SK-N-SH treated with all-trans-retinoic acid at 6 μM for 48 hours (cell line): ENCODE measurements around the gene ECE1.
A peak's percentile ranks its signal among the peaks of the same experiment; 100 is the strongest.
"Not testable (repeated sequence)": the region's sequence is repeated elsewhere in the genome, so short reads cannot be mapped to it uniquely, and the experiment has no call there.

ENCODE experiments used
- ATAC-seq: fragments of 200-7000 bp; cut with Tn5 transposase; 3 replicates; pipeline ENCODE4 v1.9.1; 2020; ENCODE audit warnings: mild to moderate bottlenecking, moderate library complexity
- ESRRG ChIP-seq: fragments of 250-450 bp; sonication (Bioruptor Pico); IDR thresholded peaks from 2 replicates; pipeline ENCODE4 v1.6.1; 2021; ENCODE audit warnings: mild to moderate bottlenecking
- GLIS3 ChIP-seq: fragments of 250-450 bp; sonication (Bioruptor Pico); IDR thresholded peaks from 2 replicates; pipeline ENCODE4 v1.5.0; 2020; ENCODE audit warnings: mild to moderate bottlenecking, moderate library complexity
- OSR1 ChIP-seq: fragments of 250-450 bp; sonication (Bioruptor Pico); IDR thresholded peaks from 2 replicates; pipeline ENCODE4 v1.8.0; 2022; ENCODE audit warnings: moderate library complexity, mild to moderate bottlenecking, inconsistent platforms
- PPARA ChIP-seq: fragments of 250-450 bp; sonication (Bioruptor Pico); IDR thresholded peaks from 2 replicates; pipeline ENCODE4 v1.5.0; 2020; ENCODE audit warnings: mild to moderate bottlenecking, borderline replicate concordance
- SNAI2 ChIP-seq: fragments of 250-450 bp; sonication (Bioruptor Pico); IDR thresholded peaks from 2 replicates; pipeline ENCODE4 v1.5.0; 2020; ENCODE audit warnings: mild to moderate bottlenecking, moderate library complexity
- TCF4 ChIP-seq: fragments of 250-450 bp; sonication (Bioruptor Pico); IDR thresholded peaks from 2 replicates; pipeline ENCODE4 v1.8.0; 2021; ENCODE audit warnings: mild to moderate bottlenecking, moderate library complexity, borderline replicate concordance
- ZC3H10 ChIP-seq: fragments of 250-450 bp; sonication (Bioruptor Pico); IDR thresholded peaks from 2 replicates; pipeline ENCODE4 v1.5.1; 2021; ENCODE audit warnings: mild to moderate bottlenecking, moderate library complexity
- ZFP3 ChIP-seq: fragments of 250-450 bp; sonication (Bioruptor Pico); IDR thresholded peaks from 2 replicates; pipeline ENCODE4 v1.5.0; 2020; ENCODE audit warnings: mild to moderate bottlenecking, moderate library complexity
- ZNF565 ChIP-seq: fragments of 450-650 bp; formaldehyde crosslinking; conservative IDR thresholded peaks from 2 replicates; pipeline ENCODE4 v1.5.0; 2020; ENCODE audit warnings: low read depth, mild to moderate bottlenecking, moderate library complexity
- TF ChIP-seq, protein P1 (sequence below): fragments of 250-450 bp; sonication (Bioruptor Pico); IDR thresholded peaks from 2 replicates; pipeline ENCODE4 v1.5.1; 2020; ENCODE audit warnings: low read depth, mild to moderate bottlenecking, moderate library complexity
- TF ChIP-seq, protein P2 (sequence below): fragments of 250-450 bp; sonication (Bioruptor Pico); IDR thresholded peaks from 2 replicates; pipeline ENCODE4 v1.8.0; 2021; ENCODE audit warnings: low read depth, mild to moderate bottlenecking, moderate library complexity, borderline replicate concordance
- TF ChIP-seq, protein P3 (sequence below): fragments of 250-450 bp; sonication (Bioruptor Pico); IDR thresholded peaks from 2 replicates; pipeline ENCODE4 v1.5.0; 2020; ENCODE audit warnings: mild to moderate bottlenecking, moderate library complexity
- TF ChIP-seq, protein P4 (sequence below): fragments of 250-450 bp; sonication (Bioruptor Pico); IDR thresholded peaks from 2 replicates; pipeline ENCODE4 v1.8.0; 2020; ENCODE audit warnings: mild to moderate bottlenecking, moderate library complexity, borderline replicate concordance
- TF ChIP-seq, protein P5 (sequence below): fragments of 250-450 bp; sonication (Bioruptor Pico); IDR thresholded peaks from 2 replicates; pipeline ENCODE4 v1.5.1; 2021; ENCODE audit warnings: mild to moderate bottlenecking, moderate library complexity

The ECE1 gene

DNA sequence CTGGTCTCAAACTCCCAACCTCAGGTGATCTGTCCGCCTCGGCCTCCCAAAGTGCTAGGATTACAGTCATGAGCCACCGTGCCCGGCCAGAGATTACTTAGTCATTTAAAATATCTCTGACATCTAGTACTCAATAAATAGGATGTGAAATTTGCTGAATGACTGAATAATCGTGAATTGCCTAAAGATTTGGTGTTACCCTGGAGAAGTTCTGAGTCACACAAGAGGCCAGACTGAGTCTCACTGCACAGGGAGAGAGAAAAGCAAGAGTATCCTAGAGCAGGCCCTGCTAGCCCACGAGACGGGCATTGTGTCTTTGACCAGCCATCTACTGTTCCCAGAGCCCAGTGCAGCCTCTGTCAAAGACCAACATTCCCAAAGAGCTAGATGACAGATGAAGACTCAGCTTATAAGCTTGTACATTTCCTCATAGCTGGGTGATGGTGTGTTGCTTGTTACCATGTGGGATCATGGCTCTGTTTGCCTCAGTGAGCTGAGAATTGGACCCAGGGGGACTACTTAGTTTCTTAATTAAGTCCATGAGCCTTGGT lies 108.0 kb downstream of the ECE1 start (continued):
- TF ChIP-seq, protein P1, sequence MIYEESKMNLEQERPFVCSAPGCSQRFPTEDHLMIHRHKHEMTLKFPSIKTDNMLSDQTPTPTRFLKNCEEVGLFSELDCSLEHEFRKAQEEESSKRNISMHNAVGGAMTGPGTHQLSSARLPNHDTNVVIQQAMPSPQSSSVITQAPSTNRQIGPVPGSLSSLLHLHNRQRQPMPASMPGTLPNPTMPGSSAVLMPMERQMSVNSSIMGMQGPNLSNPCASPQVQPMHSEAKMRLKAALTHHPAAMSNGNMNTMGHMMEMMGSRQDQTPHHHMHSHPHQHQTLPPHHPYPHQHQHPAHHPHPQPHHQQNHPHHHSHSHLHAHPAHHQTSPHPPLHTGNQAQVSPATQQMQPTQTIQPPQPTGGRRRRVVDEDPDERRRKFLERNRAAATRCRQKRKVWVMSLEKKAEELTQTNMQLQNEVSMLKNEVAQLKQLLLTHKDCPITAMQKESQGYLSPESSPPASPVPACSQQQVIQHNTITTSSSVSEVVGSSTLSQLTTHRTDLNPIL (CRISPR knock-in tag) = no peak
- TF ChIP-seq, protein P2, sequence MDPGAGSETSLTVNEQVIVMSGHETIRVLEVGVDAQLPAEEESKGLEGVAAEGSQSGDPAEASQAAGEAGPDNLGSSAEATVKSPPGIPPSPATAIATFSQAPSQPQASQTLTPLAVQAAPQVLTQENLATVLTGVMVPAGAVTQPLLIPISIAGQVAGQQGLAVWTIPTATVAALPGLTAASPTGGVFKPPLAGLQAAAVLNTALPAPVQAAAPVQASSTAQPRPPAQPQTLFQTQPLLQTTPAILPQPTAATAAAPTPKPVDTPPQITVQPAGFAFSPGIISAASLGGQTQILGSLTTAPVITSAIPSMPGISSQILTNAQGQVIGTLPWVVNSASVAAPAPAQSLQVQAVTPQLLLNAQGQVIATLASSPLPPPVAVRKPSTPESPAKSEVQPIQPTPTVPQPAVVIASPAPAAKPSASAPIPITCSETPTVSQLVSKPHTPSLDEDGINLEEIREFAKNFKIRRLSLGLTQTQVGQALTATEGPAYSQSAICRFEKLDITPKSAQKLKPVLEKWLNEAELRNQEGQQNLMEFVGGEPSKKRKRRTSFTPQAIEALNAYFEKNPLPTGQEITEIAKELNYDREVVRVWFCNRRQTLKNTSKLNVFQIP (CRISPR knock-in tag) = no peak
- TF ChIP-seq, all 23 proteins: peak for 0

DNA sequence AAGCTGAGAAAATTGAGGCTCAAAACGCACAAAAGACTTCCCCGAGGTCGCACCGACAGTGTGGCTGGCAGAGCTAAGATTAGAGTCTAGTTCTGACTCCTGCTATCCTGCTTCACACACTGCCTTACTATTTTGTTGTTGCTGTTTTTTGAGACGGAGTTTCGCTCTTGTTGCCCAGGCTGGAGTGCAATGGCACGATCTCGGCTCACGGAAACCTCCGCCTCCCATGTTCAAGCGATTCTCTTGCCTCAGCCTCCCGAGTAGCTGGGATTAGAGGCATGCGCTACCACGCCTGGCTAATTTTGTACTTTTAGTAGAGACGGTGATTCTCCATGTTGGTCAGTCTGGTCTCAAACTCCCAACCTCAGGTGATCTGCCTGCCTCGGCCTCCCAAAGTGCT lies 112.0 kb downstream of the ECE1 start:
- ATAC-seq = not testable (repeated sequence)

DNA sequence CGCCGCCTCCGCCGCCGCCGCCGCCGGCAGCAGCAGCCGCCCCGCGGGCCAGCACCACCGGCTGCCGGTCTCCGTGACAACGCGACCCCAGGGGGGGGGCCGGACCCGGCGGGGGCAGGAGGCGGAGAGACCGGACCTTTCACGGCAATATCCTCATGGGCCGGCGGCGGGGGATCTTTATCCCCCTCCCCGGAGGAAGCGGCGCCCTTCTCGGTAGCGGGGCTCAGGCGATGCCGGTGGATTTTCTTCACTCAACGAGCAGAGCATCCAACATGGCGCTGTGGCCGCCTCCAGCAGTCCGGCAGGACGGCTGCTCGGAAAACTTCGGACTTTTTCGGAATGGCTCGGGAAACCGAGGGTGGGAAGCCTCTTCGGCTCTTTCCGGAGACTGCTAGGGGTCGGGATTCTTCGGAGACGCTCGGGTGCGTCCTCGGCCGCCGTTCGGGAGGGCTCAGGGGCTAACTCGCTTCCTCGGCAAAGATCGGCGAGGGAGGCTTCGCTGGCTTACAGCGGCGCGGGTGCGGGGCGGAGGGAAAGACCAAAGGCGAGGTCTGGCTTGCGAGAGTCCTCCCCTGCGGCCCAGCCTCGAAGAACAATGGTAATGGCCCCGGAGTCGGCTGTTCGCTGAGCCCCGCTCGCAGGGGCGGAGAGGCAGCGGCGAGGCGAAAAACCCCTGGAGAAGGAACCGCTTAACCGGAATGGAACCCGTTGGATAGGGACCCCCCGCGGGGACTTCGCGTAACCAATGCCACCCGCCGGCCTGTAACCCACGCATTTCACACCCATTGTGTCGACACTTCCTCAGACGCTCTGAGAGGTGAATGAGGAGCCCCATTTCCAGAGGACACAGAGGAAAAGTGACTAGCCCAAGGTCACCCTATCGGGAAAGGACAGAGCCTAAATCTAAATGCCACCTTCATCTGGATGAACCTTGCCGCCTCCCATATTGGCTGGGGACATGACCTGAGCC lies 113.4 kb downstream of the ECE1 start, which contains the start of gene EIF4G3:
Gene EIF4G3, minus strand, starts transcription at position 312 of the 970 bp plus-strand sequence. CDS start 174,155 bp downstream, outside the sequence.
- ATAC-seq = peak; percentile 97
- TF ChIP-seq ZNF565 (CRISPR knock-in tag) = no peak
- TF ChIP-seq OSR1 (CRISPR knock-in tag) = no peak
- TF ChIP-seq, protein P3, sequence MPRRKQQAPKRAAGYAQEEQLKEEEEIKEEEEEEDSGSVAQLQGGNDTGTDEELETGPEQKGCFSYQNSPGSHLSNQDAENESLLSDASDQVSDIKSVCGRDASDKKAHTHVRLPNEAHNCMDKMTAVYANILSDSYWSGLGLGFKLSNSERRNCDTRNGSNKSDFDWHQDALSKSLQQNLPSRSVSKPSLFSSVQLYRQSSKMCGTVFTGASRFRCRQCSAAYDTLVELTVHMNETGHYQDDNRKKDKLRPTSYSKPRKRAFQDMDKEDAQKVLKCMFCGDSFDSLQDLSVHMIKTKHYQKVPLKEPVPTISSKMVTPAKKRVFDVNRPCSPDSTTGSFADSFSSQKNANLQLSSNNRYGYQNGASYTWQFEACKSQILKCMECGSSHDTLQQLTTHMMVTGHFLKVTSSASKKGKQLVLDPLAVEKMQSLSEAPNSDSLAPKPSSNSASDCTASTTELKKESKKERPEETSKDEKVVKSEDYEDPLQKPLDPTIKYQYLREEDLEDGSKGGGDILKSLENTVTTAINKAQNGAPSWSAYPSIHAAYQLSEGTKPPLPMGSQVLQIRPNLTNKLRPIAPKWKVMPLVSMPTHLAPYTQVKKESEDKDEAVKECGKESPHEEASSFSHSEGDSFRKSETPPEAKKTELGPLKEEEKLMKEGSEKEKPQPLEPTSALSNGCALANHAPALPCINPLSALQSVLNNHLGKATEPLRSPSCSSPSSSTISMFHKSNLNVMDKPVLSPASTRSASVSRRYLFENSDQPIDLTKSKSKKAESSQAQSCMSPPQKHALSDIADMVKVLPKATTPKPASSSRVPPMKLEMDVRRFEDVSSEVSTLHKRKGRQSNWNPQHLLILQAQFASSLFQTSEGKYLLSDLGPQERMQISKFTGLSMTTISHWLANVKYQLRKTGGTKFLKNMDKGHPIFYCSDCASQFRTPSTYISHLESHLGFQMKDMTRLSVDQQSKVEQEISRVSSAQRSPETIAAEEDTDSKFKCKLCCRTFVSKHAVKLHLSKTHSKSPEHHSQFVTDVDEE (CRISPR knock-in tag) = no peak
- no peak for TF ChIP-seq SNAI2
- TF ChIP-seq, protein P4, sequence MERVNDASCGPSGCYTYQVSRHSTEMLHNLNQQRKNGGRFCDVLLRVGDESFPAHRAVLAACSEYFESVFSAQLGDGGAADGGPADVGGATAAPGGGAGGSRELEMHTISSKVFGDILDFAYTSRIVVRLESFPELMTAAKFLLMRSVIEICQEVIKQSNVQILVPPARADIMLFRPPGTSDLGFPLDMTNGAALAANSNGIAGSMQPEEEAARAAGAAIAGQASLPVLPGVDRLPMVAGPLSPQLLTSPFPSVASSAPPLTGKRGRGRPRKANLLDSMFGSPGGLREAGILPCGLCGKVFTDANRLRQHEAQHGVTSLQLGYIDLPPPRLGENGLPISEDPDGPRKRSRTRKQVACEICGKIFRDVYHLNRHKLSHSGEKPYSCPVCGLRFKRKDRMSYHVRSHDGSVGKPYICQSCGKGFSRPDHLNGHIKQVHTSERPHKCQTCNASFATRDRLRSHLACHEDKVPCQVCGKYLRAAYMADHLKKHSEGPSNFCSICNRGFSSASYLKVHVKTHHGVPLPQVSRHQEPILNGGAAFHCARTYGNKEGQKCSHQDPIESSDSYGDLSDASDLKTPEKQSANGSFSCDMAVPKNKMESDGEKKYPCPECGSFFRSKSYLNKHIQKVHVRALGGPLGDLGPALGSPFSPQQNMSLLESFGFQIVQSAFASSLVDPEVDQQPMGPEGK (CRISPR knock-in tag) = peak; percentile 62; the same call in 1 of the 2 replicates
- no peak for TF ChIP-seq PPARA (CRISPR knock-in tag)

DNA sequence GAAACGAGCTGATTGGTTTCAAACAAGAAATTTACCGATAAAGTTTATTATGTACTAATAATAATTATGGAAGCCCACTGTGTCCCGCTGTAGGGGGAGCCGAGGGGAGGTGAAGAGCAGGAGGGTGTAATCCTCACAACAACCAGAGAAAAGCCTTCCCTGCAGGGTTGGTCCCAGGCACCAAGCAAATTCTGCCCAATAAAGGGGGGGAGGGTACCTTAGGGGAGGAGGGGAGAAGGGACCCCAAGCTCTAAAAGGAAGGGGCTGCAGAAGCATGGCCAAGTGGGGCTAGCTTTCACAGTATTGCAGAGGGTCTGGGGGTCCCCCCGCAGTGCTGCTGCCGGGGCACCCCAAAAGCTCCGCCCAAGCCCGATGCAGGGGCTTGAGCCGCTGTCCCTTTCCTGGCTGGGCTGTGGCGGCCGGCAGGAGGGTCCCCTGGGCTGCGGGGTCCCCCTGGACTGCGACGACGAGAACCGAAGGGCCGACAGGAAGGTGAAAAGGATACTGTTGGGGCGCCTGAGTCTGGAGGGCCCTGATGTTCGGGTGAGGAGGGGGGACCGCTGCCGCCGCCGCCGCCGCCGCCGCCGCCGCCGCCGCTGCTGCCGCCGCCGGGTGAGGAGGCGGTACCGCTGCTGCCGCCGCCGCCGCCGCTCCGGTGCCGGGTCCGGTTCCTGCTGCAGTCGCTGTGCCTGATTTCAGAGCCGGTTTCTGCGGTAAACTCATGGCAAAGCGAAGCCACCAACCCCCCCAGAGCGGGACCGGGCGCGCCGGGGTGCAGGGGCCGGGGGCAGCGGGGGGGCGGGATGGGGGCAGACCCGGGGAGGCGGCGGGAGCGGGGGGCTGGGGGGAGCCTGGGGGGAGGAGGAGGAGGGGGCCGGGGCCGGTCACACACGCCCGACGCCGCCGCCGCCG lies 114.3 kb downstream of the ECE1 start:
- TF ChIP-seq GLIS3 (no peak), ZC3H10 (CRISPR knock-in tag) (no peak), ZNF565 (CRISPR knock-in tag) (no peak), PPARA (CRISPR knock-in tag) (no peak), ZFP3 (CRISPR knock-in tag) (no peak), TCF4 (CRISPR knock-in tag) (no peak), ESRRG (CRISPR knock-in tag) (no peak)
- TF ChIP-seq, protein P2 (CRISPR knock-in tag) = no peak
- TF ChIP-seq, protein P5, sequence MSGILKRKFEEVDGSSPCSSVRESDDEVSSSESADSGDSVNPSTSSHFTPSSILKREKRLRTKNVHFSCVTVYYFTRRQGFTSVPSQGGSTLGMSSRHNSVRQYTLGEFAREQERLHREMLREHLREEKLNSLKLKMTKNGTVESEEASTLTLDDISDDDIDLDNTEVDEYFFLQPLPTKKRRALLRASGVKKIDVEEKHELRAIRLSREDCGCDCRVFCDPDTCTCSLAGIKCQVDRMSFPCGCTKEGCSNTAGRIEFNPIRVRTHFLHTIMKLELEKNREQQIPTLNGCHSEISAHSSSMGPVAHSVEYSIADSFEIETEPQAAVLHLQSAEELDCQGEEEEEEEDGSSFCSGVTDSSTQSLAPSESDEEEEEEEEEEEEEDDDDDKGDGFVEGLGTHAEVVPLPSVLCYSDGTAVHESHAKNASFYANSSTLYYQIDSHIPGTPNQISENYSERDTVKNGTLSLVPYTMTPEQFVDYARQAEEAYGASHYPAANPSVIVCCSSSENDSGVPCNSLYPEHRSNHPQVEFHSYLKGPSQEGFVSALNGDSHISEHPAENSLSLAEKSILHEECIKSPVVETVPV (CRISPR knock-in tag) = no peak
- TF ChIP-seq, protein P1 (CRISPR knock-in tag) = no peak
- peak; percentile 12 for ATAC-seq
